Left ventricle myocardium inferior (tissue), 1 donor: Measurements from ENCODE around the gene RAB2B. TPM values are rescaled to one million over a fixed set of nuclear protein-coding genes. Genes with fewer than 3 reads are reported as not detected.

Experiments used
- DNase-seq: peaks from one replicate; pipeline ENCODE4 v3.0.0-alpha.2; 2020
- H3K27ac ChIP-seq: fragments of 200-600 bp; replicated peaks from 2 replicates; pipeline ENCODE4 v1.8.0; 2021
- H3K27me3 ChIP-seq: fragments of 200-600 bp; 2 replicates; pipeline ENCODE4 v1.8.0; 2021; ENCODE audit warnings: low read depth
- H3K36me3 ChIP-seq: fragments of 200-600 bp; 2 replicates; pipeline ENCODE4 v1.8.0; 2021
- H3K4me1 ChIP-seq: fragments of 200-600 bp; 2 replicates; pipeline ENCODE4 v1.8.0; 2021
- H3K4me3 ChIP-seq: fragments of 200-600 bp; 2 replicates; pipeline ENCODE4 v1.8.0; 2021; ENCODE audit warnings: mild to moderate bottlenecking, moderate library complexity
- H3K9me3 ChIP-seq: fragments of 200-600 bp; replicated peaks from 2 replicates; pipeline ENCODE4 v1.8.0; 2021
- CTCF ChIP-seq: fragments of 200-600 bp; IDR thresholded peaks from 2 replicates; pipeline ENCODE4 v1.8.0; 2021; ENCODE audit warnings: antibody characterized with exemption, mild to moderate bottlenecking, borderline replicate concordance
- intact Hi-C: fragments of 100-400 bp; cut with micrococcal nuclease; formaldehyde crosslinking; loops from one replicate; pipeline ENCODE4 v1.11.0; 2022
- total RNA-seq: library from RNA; stranded (reverse); fragmentation: NEBNext Ultra II Directional; extraction: Animal tissue kit (Norgen Biotek cat#: 25700); gene quantifications from one replicate; pipeline ENCODE4 v1.2.1, GENCODE V29; 2021
- donor health status: DM: no; HTN: yes; CAD: no; lungs with severe emphysema.

The RAB2B gene
- total RNA-seq, 1 donor from 2014 or later = 15.5 TPM

- TF ChIP-seq CTCF = no peak
- intact Hi-C loops = no loop called here
- peak overlapping the region; percentile 94 for H3K4me3 ChIP-seq
- peak overlapping the region; percentile 91 for H3K27ac ChIP-seq
- H3K4me1 ChIP-seq = peaks cover 36% of the 10 kb centered on the region
- DNase-seq = no peak
- H3K9me3 ChIP-seq = no peaks in the 10 kb centered on the region
- H3K36me3 ChIP-seq = peaks cover 31% of the 10 kb centered on the region
- H3K27me3 ChIP-seq = no peaks in the 10 kb centered on the region
Measured at GRCh38 chr14:21475767-21476522, 814 bp downstream of the RAB2B start.

GRCh38 chr14:21467616-21468015, 9.1 kb downstream of the RAB2B start:
- no peaks in the 10 kb centered on the region for H3K9me3 ChIP-seq
- no peak for DNase-seq
- intact Hi-C loops = no loop called here
- no peak overlapping the region for H3K4me3 ChIP-seq
- TF ChIP-seq CTCF = no peak
- no peaks in the 10 kb centered on the region for H3K4me1 ChIP-seq
- H3K27ac ChIP-seq = no peak overlapping the region
- peaks cover 58% of the 10 kb centered on the region for H3K36me3 ChIP-seq
- no peaks in the 10 kb centered on the region for H3K27me3 ChIP-seq

- no peaks in the 10 kb centered on the region for H3K27me3 ChIP-seq
- peak within 1 kb of the TSS; percentile 94 for H3K4me3 ChIP-seq
- intact Hi-C loops = no loop called here
- peak; percentile 65 for TF ChIP-seq CTCF
- peaks cover 28% of the 10 kb centered on the region for H3K4me1 ChIP-seq
- peak; percentile 99 for DNase-seq
- peaks cover 14% of the 10 kb centered on the region for H3K36me3 ChIP-seq
- no peaks in the 10 kb centered on the region for H3K9me3 ChIP-seq
- peak within 1 kb of the TSS; percentile 97 for H3K27ac ChIP-seq
Measured at GRCh38 chr14:21455912-21456667, 20.7 kb downstream of the RAB2B start, which contains the start of gene CHD8. TSS of gene CHD8 (minus strand) at chr14:21456123. CDS start at chr14:21431643, 24,480 bp downstream.

- intact Hi-C loops = no loop called here
Measured at GRCh38 chr14:21455592-21455911, 21.2 kb downstream of the RAB2B start.

More at GRCh38 chr14:21455592-21455911, 21.2 kb downstream of the RAB2B start:
- no peaks in the 10 kb centered on the region for H3K27me3 ChIP-seq
- peak overlapping the region; percentile 94 for H3K4me3 ChIP-seq
- no peaks in the 10 kb centered on the region for H3K9me3 ChIP-seq
- H3K36me3 ChIP-seq = peaks cover 8% of the 10 kb centered on the region
- peaks cover 28% of the 10 kb centered on the region for H3K4me1 ChIP-seq
- no peak for DNase-seq
- H3K27ac ChIP-seq = peak overlapping the region; percentile 97
- no peak for TF ChIP-seq CTCF
